GM18907 (cell line): Measurements from ENCODE around the gene GIGYF2.
A peak's percentile ranks its signal among the peaks of the same experiment; 100 is the strongest.

ENCODE experiments used
- ATAC-seq: cut with Tn5 transposase; IDR thresholded peaks from one replicate; pipeline ENCODE4 v1.9.1; 2021; ENCODE audit warnings: mild to moderate bottlenecking, moderate library complexity; ENCODE audit not compliant: unreplicated experiment

Gene GIGYF2

DNA sequence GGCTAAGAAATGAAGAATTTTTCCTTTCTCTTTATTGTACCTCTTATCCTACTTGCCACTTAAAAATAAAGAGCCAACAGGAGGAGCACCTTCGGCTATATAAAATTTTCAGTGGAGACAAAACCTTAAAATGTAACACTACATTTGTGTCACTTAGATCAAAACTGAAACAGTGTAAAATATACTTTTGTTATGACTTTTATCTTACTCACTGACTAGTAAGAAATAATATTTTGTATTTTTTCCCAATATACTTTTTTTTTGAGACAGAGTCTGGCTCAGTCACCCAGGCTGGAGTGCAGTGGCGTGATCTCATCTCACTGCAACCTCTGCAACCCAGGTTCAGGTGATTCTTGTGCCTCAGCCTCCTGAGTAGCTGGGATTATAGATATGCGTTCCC, 50.9 kb downstream of the GIGYF2 start:
- no peak for ATAC-seq

DNA sequence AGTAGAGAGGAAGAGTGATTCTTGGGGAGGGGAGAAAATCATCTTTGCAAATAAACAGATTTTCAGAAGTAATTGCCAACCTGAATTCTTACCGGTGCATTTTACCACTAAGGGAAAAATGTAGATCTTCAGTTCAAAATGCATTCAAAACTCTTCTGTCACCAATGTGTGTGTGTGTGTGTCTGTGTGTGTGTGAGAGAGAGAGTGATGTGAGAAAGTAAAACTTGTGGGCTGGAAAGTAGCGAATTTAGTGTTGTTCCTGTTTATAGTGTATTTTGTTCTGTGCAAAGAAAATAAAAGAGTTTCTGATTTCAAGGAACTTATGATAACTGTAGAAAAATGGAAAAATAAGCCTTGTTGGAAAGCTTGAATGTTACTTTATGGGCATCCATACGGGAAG, 52.2 kb downstream of the GIGYF2 start:
- no peak for ATAC-seq

DNA sequence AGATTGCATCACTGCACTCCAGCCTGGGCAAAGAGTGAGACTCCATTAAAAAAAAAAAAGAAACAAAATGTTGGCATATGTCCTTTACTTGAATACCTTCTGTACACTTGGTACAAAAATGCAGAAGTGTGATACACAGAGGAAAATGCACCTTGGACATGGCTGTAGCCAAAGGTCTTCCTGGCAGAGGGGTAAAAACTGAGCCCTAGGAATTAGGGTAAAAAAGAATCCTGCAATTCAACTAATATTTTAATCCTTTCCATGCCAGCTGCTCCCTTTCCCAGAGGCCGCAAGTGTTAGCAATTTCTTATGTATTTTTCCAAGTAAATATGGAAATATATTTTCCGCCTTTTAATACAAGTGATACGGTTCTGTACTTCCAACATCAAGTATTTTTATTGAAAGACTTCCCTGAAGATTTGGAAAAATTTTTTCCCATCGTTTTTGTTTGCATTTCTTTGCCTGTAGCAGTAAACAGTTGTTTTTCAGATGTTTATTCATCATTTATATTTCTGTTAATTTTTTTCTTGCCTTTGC, 53.1 kb downstream of the GIGYF2 start:
- no peak for ATAC-seq

DNA sequence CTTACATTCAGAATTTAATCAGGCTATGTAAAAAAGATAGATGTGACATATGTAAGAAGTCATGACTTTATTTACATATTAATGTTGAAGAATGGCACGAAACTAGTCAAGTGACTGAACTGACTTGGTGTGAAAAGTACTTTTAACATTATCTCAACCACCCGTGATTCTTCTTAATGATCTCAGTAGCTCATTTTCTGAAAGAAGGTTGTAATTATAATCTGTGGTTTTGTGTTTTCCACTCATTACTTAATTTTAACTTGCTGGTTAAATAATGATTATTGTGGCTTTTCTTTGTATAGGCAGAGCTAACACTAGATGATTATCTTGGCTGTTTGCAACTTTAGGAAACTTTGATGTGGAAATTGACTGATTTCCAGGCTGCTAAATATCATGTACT, 60.8 kb downstream of the GIGYF2 start:
- no peak for ATAC-seq

DNA sequence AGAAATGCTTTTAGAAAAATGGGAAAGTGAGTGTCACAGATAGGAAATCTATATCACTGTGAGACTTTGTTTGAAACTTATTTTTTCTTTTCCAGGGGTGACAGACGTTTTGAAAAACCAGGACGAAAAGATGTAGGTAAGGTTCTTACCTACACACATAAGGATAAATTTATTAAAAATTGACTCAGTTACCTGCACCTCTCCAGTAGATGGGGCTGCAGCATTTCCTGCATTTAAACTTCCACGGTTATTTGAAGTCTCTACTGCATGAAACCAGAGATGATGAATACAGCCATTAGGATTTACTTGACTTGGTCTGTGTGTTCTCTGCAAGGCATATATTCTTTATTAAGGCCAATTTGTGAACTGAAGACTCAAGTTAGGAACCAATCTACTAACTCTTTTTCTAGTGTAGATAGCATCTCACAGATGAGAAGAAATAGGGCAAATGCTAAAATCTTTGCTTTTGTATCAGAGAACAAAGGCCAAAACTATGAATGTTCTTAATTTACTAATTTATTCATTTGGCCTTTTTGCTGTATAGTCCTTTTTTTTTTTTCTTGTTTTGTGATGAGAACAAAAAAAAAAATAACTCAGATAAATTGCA, 64.3 kb downstream of the GIGYF2 start:
- ATAC-seq: no peak

DNA sequence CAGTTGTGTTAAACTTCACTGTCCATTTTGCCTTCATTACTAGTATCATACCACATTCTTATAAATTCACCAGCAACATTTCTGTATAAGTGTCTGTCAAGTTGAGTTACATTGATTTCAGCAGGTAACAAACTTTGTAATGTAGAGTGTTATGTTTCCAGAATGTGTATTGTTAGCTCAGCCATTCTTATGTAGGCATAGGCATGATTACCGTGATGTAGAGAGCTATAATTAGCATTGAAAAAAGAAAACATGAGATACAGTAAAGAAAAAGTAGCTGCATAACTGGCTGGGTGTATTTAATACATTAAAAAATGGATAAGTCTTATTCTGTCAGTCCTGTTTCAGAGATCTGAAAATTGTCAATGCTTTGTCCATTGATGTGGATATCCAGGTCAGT, 70.7 kb downstream of the GIGYF2 start:
- no peak for ATAC-seq

DNA sequence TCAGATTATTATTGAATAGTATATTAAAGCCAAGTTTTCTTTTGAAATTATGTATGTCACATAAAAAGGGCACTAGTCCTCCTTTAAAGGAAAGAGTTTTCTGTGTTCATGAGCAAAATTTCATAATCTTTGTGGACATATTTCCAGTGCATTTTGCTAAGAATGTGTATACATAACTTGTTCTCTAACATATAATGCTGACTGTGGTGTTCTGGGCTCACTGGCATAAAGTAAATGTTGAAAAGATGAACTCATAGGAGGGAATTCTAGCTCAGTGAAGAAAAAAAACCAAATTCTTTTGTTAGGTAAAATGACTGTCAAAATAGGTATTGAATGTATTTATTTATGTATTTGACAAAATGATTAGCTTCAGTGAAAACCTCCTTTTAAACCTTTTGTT, 73.1 kb downstream of the GIGYF2 start:
- ATAC-seq: no peak

DNA sequence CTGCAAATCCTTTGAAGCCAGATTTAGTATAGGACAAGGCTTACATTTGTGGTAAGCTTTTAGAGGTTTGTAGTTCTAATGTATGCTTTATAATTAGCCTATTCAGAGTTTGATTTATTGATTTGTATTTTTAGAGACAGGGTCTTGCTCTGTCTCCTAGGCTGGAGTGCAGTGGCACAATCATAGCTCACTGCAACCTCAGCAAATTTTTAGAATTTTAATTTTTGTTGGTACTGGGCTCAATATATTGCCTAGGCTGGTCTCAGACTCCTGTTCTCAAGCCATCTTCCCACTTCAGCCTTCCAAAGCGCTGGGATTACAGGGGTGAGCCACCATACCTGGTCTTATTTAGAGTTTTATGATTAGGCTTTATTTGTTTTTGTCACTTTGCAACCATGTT, 74.7 kb downstream of the GIGYF2 start:
- no peak for ATAC-seq

DNA sequence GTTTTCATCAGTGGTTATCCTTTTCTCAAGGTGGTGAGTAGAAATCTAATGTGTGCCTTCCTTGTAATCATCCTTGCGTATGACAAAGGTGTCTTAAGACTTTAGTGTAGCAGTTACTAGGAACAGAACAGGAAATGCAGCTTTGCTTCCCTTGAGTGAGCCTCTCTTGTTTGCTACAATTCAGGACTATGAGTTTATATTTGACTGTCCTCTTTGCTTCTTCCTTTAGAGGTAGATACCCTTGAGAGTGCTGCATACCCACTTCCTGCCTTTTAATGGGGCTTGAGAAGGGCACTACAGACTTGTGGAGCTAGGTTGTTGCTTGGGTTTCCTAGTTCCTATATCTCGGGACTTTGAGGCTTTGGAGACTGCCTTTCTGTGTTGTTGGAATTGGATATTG, 75.4 kb downstream of the GIGYF2 start:
- peak; percentile 84 for ATAC-seq

DNA sequence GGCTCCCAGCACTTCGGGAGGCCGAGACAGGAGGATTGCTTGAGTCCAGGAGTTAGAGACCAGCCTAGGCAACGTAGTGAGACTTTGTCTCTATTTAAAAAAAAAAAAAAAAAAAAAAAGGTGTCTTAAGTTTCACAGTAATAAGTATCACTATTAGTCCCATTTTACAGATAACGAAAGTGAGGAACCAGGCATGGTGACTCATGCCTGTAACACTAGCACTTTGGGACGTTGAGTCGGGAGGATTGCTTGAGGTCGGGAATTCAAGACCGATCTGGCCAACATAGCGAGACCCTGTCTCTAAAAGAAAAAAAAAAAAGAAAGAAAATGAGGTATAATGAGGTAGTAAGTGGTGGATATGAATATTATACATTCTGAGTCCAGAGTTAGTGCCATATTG, 76.7 kb downstream of the GIGYF2 start:
- no peak for ATAC-seq

DNA sequence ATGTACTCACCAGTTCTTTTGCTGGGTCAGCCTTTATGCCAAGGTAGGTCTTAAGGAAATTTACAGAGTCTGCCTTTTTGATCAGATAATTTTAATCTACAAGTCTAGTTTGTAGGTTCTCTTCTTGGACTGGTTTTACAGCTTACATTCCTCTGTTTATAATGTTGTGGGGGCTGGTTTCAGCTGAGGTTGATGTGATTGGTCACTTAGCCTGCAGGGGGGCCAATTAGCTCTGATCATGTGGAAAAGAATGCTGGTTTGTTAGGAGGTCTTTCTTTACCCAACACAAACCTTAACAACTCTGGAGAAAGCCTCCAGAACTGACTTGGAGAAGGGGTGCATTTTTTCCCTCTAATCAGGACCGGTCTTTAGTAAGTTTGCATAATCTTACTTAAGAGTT, 79.3 kb downstream of the GIGYF2 start, which contains the start of gene KCNJ13:
TSS of gene KCNJ13 (minus strand) at position 131 of the 400 bp plus-strand sequence. CDS start 5,203 bp downstream, outside the sequence.
- ATAC-seq: no peak

DNA sequence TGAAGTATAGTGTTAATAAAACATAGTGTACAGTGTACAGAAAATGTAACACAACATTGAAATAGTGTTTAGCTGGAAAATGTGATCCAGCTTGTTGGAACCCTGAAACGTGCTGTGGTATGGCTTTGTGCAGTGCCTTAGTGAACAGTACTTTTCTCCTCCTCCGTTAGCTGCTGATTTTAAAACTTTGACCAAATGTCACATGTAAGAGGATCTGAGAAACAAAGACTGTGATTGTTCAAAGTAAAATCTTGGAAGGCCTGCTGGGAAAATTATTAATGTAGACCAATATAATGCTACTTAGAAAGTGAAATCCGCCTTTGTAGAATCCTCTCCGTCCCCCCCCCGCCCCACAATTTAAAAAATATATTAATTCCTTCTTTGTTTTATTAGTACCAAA, 80.1 kb downstream of the GIGYF2 start:
- no peak for ATAC-seq

DNA sequence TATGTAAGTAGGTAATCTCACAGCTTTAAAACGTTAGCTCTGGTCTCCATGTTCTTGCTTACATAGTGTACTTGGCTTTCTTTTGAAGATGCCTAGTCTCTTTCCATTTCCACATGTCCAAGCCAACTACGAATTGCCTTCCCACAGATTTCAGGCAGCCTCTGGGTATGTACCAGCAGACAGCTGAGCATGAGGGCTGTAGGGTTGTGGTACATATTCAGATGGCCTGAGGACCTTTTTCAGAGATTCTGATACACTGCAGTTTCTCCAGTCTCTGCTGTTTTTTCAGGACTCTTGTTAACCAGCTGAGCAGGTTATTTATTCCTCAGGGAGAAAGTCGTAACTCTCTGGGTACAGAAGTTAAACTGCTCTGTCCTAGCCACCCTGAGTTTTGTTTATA, 82.3 kb downstream of the GIGYF2 start:
- no peak for ATAC-seq

DNA sequence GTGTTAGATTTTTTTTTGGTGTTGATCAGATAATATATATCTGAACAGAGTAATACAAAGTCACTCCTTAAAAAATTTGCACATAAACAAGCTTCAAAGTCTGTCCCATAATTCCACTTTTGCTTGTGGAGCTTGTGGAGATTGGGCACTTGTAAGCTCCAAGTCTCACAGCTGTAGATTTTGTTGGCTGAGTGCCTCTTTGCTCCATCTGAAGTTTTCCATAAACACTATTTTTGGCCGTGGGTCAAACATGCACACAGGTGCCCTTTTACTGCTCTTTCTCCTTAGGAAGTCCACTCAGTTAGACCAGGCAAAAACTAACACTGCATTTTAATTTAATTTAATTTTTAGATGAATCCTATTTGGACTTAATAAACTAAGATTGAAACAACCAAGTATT, 82.8 kb downstream of the GIGYF2 start:
- ATAC-seq: no peak

DNA sequence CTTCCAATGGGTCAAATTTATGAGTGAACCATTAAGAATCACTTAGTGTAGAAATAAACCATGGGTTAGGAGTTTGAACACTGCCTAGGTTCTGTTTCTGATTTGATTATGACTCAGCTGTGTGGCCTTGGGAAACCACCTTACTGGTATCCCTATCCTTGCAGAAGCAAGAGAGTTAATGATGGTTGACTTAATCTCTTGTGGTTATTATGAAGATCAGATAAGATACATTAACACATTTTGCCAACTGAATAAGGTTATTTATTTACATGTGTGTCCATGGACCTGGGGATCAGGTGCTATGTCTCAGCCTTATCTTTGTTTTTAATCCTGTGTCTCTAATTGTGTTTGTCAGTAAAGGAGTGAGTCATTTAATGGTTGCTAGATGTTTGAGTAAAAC, 84.6 kb downstream of the GIGYF2 start:
- peak; percentile 94 for ATAC-seq

DNA sequence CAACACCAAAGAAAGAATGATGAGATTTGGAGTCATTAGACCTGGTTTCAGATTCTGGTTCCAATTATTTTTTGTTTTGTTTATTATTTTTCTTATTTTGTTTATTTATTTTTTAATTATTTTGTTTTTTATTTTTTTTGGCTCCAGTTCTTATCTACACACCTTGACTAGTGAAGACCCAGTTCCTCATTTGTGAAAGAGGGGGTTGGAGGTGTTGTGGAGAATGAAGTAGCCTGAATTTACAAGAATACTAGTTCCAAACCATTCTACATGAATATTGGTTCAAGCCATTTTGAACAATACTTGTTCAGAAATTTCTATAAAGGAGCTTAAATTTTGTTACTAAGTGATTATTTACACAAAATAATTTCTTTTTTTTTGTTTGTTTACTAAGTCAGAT, 86.1 kb downstream of the GIGYF2 start:
- ATAC-seq: no peak

DNA sequence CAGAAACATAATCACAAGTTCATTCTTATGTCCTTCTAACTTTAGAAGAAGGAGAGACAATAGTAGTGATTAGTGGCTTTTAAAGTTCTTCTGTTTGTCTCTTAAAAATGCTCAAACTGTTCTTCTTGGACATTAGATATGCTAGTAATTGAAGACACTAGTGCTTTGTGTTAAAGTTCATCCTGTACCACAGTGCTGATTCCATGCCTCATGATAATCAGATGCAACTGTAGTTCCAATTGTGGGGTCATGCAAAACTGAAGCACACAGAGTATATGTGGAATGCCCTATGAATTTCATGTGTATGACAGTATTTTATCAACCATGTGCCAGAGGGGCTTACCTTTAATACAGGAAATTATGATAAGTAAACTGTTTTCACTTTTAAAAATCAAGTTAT, 90.7 kb downstream of the GIGYF2 start:
- ATAC-seq: no peak

DNA sequence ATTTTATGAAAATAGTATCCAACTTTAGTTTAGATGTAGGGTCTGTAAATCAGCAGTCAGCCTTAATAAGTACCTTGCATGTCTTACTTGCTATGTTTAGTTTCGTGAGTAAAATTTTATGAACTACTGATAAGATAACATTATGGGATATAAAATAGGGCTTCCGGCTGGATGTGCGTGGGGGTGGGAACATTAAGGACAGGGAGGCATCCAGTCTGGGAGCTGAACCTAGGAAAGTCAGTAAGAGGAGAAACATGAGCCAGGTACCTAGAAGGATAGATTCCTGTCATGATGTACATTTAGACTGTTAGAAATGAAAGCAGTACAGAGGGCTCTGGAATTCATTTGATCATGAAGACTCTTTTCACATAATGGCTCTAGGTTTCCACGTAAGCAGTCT, 92.0 kb downstream of the GIGYF2 start:
- no peak for ATAC-seq

DNA sequence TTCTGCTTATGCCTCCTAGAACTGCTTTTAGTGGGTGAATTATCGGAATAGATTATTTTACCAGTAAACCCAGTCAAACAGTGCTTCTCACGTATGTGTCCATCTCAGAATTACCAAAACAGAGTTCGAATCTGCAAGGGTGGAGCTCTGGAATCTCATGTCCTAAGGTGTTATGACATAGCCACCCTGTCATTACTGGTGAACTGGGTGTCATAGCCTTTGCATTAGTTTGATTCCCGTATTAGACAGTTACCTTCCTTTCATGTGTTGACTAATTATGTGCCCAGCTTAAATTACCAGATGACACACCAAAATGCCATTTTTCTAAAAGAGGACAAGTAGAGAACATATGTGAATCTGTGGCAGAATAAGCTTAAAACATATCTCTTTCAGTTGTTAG, 94.4 kb downstream of the GIGYF2 start:
- no peak for ATAC-seq

DNA sequence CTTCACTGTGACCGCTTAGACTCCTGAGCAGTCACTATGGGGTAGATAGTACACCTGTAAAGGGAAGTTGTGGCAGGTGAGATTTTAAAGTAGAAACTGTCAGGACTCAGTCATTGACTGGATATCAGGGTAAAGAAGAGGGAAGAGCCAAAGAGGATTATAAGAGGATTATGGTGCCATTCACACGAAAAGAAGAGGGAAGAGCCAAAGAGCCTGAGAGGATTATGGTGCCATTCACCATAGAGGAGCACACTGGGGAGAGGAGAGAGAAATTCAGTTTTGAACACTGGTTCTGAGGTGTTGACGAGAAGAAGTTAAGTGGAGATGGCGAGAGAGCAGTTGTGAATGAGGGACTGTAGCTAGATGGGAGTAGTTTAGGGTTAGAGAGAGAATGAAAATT, 96.1 kb downstream of the GIGYF2 start:
- ATAC-seq: no peak

DNA sequence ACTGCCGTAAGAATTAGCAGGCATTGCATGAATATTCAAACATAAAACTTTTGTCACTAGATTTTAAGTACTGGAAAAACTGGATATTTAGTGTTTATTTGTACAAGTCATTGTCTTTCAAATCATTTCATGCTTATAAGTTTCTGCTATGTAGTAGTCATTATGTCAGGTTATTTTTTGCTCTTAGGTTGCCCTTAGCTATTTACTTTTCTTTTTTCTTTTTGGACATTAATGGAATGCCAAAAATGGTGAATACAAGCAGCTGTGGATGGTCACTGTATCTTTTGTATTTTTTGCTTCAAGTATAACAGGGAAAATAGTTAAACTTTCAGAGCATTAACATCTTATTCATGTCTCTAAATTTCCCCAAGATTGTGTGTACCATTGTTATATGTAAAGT, 97.8 kb downstream of the GIGYF2 start:
- ATAC-seq: no peak

DNA sequence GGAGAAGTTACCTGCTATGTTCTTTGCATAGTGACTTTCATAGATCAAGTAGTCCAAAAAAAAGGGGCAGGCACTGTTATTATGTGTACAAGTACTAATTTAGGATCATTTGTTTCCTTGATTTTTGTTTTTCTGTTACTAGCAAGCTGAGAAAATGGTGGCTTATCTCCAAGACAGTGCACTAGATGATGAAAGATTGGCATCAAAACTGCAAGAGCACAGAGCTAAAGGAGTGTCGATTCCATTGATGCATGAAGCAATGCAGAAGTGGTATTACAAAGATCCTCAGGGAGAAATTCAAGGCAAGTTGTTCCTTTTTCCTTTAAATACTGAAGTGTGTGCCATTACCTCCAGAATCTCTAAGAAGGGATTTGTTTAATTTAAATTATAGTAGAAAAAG, 98.8 kb downstream of the GIGYF2 start:
- no peak for ATAC-seq

DNA sequence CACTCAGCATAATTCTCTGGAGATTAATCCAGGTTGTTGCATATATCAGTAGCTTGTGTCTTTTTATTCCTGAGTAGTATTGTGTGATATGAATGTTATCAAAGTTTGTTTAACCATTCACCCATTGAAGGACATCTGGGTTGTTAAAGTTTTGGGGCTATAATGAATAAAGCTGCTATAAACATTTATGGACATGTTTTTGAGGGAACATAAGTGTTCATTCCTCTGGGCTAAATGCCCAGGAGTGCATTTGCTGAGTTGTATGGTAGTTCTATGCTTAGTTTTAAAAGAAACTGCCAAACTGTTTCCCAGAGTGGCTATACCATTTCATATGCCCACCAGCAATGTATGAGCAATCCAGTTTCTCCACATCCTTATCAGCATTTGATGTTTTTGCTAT, 101.1 kb downstream of the GIGYF2 start:
- ATAC-seq: no peak
